Stimulated activated CD8-positive, alpha-beta memory T cell treated with anti-CD3 and anti-CD28 coated beads, Interleukin-7, amount 100 ng/mL, for 1 hour (primary cell): ENCODE measurements around the gene OR6N2.

Experiments used
- DNase-seq, 2 donors: peaks; one replicate each; pipeline ENCODE4 v3.0.0-alpha.2; 2020; ENCODE audit warnings: low read depth in 2 of 2

OR6N2 gene

DNA sequence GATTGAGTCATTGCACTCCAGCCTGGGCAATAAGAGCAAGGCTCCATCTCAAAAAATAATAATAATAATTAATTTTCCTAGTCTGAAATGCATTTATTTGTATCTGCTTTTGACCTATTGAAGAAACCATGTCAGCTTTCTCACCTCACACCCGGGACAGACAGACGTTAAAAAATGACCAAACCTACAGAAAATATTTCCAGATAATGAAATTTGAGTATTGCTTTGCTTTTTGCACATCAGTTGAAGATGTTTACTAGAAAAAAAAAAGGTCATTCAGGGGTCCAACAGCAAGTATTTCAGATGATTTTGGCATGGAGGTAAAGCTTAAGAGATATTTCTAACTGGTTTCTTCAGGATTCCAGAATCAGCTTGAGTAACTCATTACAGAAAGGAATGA, 26.6 kb downstream of the OR6N2 start, which contains the start of gene OR6K6:
Gene OR6K6, plus strand, starts transcription at position 301 of the 400 bp plus-strand sequence. CDS start 168 bp downstream, outside the sequence.
- no peak for DNase-seq

GRCh38 chr1:158752155-158752712, 28.8 kb downstream of the OR6N2 start:
- no peak for DNase-seq

GRCh38 chr1:158735848-158736247, 45.2 kb downstream of the OR6N2 start:
- no peak for DNase-seq

DNA sequence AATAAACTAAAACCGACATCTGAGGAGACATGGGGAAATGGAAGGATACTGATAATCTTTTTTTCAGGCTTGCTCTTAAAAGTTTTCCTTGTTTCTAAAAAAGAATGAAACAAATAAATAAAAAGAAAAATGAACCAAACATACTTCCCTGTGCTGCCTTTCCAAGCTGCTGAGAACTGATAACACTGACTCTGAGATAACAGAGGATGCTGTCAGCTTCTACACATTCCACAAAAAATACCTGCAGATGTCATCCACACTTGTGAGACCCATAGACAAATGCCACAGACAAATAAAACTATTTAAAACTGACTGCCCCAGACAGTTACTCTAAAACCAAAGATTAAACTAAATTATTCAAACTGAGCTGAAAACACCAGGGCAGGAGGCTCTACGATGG, 48.5 kb downstream of the OR6N2 start:
- DNase-seq = no peak

GRCh38 chr1:158731707-158732106, 49.3 kb downstream of the OR6N2 start:
- no peak for DNase-seq

DNA sequence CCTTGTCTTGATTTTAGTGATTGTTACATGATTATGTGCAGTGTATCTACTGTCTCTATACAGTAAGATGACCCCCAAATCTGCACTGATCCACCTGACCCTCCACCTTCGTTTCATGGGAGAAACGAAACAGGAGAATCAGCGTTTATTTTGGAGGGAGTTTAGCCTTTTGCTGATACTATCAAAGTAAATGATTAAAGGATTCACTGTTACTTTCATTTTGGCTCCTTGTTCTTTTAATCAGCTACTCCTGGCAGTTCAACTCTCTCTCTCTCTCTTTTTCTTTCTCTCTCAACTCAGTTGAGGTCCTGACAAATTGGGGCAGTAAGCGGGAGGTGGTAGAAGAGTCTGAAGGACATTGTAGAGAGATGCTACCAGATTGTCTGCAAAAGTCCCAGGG, 50.6 kb downstream of the OR6N2 start:
- DNase-seq = no peak

GRCh38 chr1:158728510-158729225, 52.3 kb downstream of the OR6N2 start:
- DNase-seq = no peak

DNA sequence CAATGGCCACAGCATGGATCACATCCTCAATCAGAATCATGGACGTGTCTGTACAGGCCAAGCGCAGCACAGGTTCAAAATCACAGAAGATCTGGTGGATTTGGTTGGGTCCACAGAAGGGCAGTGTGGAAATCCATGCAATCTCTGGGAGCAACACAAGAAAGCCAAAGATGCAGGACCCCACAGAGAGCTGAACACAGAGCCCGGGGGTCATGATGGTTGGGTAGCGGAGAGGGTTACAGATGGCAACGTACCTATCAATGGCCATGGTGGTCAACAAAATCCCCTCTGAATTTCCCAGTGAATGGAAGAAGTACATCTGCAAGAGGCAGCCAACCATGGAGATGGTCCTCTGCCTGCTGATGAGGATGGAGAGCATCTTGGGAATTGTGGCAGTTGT, 56.6 kb downstream of the OR6N2 start:
- DNase-seq = no peak
